Measurements from ENCODE around the gene MICAL1.

DNA sequence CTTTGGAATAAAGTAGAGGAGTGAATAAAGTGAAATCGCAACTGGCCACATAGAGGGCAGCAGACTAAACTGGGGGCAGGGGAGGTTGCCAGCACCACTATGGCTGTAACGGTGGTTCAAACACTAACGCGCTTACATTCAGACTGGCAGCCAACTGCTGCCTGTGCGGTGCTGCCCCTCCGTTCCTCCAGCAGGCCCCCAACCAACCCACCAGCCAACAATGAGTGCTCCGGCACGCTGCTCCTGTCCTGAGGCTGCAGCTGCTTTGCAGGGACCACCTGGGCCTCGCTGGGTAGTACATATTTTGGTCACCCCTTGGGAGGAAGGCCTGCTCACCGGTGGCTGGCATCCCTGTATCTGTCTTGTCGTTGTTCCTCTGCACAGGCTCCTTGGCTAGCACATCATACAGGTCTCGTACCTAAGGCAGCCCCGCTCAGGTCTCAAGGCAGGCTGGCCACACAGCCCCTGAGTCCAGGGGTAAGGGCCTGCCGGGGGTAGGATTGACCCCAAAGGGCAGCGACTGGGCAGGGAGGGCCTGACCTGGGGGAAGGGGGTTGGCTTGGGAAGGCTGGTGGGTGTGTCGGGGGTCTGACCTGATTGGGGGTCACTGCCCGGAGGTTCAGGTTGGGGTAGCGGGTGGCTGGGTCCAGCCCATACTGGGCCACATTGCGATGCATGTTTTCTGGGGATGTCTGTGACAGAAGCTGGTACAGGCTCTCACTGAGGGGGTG lies 6.3 kb downstream of the MICAL1 start:
- TF ChIP-seq, protein P1, sequence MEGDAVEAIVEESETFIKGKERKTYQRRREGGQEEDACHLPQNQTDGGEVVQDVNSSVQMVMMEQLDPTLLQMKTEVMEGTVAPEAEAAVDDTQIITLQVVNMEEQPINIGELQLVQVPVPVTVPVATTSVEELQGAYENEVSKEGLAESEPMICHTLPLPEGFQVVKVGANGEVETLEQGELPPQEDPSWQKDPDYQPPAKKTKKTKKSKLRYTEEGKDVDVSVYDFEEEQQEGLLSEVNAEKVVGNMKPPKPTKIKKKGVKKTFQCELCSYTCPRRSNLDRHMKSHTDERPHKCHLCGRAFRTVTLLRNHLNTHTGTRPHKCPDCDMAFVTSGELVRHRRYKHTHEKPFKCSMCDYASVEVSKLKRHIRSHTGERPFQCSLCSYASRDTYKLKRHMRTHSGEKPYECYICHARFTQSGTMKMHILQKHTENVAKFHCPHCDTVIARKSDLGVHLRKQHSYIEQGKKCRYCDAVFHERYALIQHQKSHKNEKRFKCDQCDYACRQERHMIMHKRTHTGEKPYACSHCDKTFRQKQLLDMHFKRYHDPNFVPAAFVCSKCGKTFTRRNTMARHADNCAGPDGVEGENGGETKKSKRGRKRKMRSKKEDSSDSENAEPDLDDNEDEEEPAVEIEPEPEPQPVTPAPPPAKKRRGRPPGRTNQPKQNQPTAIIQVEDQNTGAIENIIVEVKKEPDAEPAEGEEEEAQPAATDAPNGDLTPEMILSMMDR (IDR thresholded peaks at IDR 0.05; ENCODE audit: low read depth, low read length), result no peak
- no peak for TF ChIP-seq EZH2phosphoT487 (IDR thresholded peaks at IDR 0.05; ENCODE audit: low read depth)

Data from OCI-LY3 (cell line).